ENCODE results near the gene CDH4. TPM values are rescaled to one million over a fixed set of nuclear protein-coding genes. Genes with fewer than 3 reads are reported as not detected.

CDH4 gene
- total and polyA plus RNA-seq, 2 of the 8 experiments (the other 6 are each of a cell fraction or from before 2014, with no cell fraction given) = 4.3 to 7.9 TPM

GRCh38 chr20:61613917-61614705, 362.1 kb downstream of the CDH4 start (continued):
- no peak for TF ChIP-seq POLR2AphosphoS5 (IDR thresholded peaks at IDR 0.05; ENCODE audit: low read depth, low read length)
- TF ChIP-seq TAF7 (optimal IDR thresholded peaks at IDR 0.05; ENCODE audit: borderline replicate concordance, low read depth, low read length) = no peak
- TF ChIP-seq, protein P1, sequence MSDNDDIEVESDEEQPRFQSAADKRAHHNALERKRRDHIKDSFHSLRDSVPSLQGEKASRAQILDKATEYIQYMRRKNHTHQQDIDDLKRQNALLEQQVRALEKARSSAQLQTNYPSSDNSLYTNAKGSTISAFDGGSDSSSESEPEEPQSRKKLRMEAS (IDR thresholded peaks at IDR 0.05) = no peak
- no peak for TF ChIP-seq GTF2F1 (IDR thresholded peaks at IDR 0.05; ENCODE audit: borderline replicate concordance, low read depth, low read length)
- TF ChIP-seq USF2 (IDR thresholded peaks at IDR 0.05; ENCODE audit: low read length) = no peak

All from H1 (cell line).